HL-60 (cell line): ENCODE data around the gene CDC37.

Source experiments
- DNase-seq, 2 experiments: peaks; one replicate each; pipeline ENCODE4 v3.0.0-alpha.2; 2010 to 2020; ENCODE audit warnings: low read depth in 1 of 2, low spot score in 1 of 2
- H3K27ac ChIP-seq: fragments of 250-450 bp; sonication (Bioruptor Pico); replicated peaks from 2 replicates; pipeline ENCODE4 v1.5.1; 2020; ENCODE audit warnings: mild to moderate bottlenecking, moderate library complexity
- H3K27me3 ChIP-seq: fragments of 250-450 bp; sonication (Bioruptor Pico); 2 replicates; pipeline ENCODE4 v1.5.1; 2021; ENCODE audit warnings: mild to moderate bottlenecking, moderate library complexity; ENCODE audit not compliant: insufficient read depth, poor library complexity, severe bottlenecking
- H3K4me3 ChIP-seq: replicated peaks from 2 replicates; pipeline ENCODE4 v1.5.1; 2011; ENCODE audit warnings: mild to moderate bottlenecking, control low read depth, low read length; ENCODE audit not compliant: insufficient read depth
- GABPA ChIP-seq: IDR thresholded peaks from 2 replicates; pipeline ENCODE4 v1.6.1; 2012; ENCODE audit warnings: low read depth
- POLR2AphosphoS5 ChIP-seq: IDR thresholded peaks from 2 replicates; pipeline ENCODE4 v1.6.1; 2012; ENCODE audit warnings: low read depth
- REST ChIP-seq: IDR thresholded peaks from 2 replicates; pipeline ENCODE4 v1.6.1; 2012; ENCODE audit warnings: low read depth; ENCODE audit not compliant: insufficient replicate concordance
- SPI1 ChIP-seq: IDR thresholded peaks from 2 replicates; pipeline ENCODE4 v1.6.1; 2012; ENCODE audit warnings: low read depth, mild to moderate bottlenecking, borderline replicate concordance
- TF ChIP-seq, protein P1 (sequence below): IDR thresholded peaks from one replicate; pipeline ENCODE4 v1.5.1; 2011; ENCODE audit warnings: low read length, control low read depth, inconsistent platforms; ENCODE audit not compliant: insufficient read depth

Gene CDC37

DNA sequence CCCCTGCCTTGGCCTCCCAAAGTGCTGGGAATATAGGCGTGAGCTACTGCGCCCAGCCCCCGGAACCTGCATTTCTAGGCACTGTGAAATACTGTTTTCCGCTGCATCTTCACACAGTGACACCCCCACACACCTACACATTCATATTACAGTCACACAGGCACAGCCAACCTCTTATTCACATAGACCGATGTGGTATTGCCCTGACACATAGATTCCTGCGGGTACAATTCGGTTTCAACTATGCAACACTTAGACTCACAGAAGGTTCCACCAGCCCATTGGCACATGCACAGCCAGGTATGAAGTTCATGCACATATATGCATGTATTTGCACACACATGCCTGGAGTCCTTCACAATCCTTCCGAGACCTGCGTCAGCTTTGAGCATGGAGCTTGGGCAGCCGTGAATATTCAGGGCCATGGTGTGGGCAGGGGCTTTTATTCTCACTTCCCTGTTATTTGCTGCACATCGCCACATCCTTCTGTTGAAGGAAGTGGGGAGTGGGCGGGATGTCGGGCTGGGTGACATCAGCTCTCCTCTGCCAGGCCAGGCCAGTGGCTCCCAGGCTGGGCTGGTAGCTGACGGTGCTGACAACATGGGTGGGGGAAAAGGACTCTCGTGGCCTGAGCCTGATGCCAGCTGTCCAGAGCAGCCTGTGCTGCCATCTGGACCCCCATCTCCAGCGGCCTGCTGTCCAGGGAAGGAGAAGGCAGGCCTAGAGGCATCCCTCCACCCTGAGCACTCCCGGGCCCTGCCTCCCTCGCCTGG, 5.4 kb upstream of the CDC37 start:
- no peak overlapping the region for H3K27ac ChIP-seq
- peak in 1 of 2 experiments; percentile 55 for DNase-seq
- H3K27me3 ChIP-seq: peaks cover 15% of the 10 kb centered on the region

GRCh38 chr19:10407096-10407495, 3.8 kb upstream of the CDC37 start:
- no peak overlapping the region for H3K27ac ChIP-seq
- DNase-seq: no peak
- H3K4me3 ChIP-seq: no peak overlapping the region
- peaks cover 15% of the 10 kb centered on the region for H3K27me3 ChIP-seq
- TF ChIP-seq SPI1: no peak
- TF ChIP-seq, protein P1, sequence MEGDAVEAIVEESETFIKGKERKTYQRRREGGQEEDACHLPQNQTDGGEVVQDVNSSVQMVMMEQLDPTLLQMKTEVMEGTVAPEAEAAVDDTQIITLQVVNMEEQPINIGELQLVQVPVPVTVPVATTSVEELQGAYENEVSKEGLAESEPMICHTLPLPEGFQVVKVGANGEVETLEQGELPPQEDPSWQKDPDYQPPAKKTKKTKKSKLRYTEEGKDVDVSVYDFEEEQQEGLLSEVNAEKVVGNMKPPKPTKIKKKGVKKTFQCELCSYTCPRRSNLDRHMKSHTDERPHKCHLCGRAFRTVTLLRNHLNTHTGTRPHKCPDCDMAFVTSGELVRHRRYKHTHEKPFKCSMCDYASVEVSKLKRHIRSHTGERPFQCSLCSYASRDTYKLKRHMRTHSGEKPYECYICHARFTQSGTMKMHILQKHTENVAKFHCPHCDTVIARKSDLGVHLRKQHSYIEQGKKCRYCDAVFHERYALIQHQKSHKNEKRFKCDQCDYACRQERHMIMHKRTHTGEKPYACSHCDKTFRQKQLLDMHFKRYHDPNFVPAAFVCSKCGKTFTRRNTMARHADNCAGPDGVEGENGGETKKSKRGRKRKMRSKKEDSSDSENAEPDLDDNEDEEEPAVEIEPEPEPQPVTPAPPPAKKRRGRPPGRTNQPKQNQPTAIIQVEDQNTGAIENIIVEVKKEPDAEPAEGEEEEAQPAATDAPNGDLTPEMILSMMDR: no peak
- no peak for TF ChIP-seq GABPA
- no peak for TF ChIP-seq POLR2AphosphoS5
- TF ChIP-seq REST: no peak

More for the DNA sequence above, 5.4 kb upstream of the CDC37 start:
- no peak overlapping the region for H3K4me3 ChIP-seq
- TF ChIP-seq GABPA: no peak
- TF ChIP-seq, protein P1: no peak
- TF ChIP-seq POLR2AphosphoS5: no peak
- peak; percentile 30; the same call in 1 of the 2 replicates for TF ChIP-seq SPI1

DNA sequence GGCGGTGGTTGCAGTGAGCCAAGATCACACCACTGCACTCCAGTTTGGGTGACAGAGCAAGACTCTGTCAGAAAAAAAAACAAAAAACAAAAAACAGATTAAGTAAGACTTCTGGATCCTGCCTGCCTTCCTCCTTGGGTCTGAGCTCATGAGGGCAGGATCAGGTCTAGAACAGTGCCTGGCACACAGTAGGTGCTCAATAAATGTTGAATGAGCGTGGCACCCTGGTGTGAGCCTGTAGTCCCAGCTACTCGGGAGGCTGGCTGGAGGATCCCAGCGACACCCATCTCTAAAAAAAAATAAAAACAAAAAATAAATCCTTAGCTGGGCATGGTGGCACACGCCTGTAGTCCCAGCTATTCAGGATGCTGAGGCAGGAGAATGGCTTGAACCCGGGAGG, 2.8 kb upstream of the CDC37 start:
- peaks cover 15% of the 10 kb centered on the region for H3K27me3 ChIP-seq
- no peak overlapping the region for H3K4me3 ChIP-seq
- DNase-seq: no peak
- no peak overlapping the region for H3K27ac ChIP-seq
- TF ChIP-seq, protein P1: no peak
- TF ChIP-seq SPI1: no peak
- no peak for TF ChIP-seq GABPA

DNA sequence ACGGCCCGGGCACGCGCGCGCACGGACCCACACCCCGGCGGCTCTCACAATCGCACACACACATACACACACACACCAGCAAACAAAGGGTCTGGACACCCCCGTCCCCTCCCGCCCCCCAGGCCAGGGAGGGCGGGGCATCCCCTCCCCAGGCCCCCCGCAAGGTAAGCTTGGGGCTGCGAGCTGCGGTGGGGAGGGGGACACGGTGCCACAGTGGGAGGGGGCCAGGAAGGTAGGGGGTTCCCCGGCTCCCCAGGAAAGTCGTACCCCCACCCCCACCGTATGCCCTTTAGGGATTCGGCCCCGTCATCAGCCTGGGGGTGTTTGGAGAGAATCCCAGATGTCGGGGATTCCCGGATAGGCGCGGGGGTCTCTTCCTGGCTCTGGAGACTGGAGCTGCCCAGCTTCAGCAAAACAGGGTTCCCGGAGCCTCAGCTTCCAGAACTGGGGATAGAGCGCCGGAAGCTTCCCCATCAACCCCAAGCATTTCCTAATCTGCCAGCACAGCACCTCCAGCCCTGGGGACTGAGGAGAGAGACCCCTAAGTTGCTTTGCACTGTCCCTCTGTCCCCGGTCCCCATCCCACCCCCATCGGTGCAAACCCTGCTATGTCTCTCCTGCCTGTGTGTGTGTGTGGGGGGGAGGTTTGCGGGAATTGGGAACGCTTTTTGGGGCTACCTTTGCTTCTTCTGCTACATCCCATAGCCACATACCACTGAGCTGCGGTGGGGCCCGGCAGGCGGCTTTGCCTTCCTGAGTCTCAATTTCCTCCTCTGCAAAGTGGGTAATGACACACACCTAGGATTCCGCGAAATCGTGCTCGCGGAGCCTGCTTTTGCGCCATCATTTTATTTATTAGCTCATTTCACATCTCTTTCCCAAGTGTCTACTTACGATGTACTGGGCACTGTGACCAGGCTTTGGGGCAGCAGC, 1.8 kb upstream of the CDC37 start:
- Histone ChIP-seq H3K27me3 (peaks cover 15% of the 10 kb centered on the region), H3K27ac (no peak overlapping the region), H3K4me3 (0 out of 2 replicates have a peak overlapping the region, but pooled peaks have one; percentile 99)
- DNase-seq: no peak
- TF ChIP-seq SPI1: no peak
- no peak for TF ChIP-seq REST
- no peak for TF ChIP-seq GABPA
- TF ChIP-seq POLR2AphosphoS5: no peak
- TF ChIP-seq, protein P1: no peak
